DMS53 treated with DMSO at 0.1 percent for 48 hours (cell line): ENCODE measurements around the gene MAPKAPK2.
"Not testable (repeated sequence)": the region's sequence is repeated elsewhere in the genome, so short reads cannot be mapped to it uniquely, and the experiment has no call there.

ENCODE experiments used
- DNase-seq: peaks from one replicate; lab custom pipeline; 2025; ENCODE audit not compliant: unreplicated experiment; lab: John Stamatoyannopoulos, UW

Gene MAPKAPK2

DNA sequence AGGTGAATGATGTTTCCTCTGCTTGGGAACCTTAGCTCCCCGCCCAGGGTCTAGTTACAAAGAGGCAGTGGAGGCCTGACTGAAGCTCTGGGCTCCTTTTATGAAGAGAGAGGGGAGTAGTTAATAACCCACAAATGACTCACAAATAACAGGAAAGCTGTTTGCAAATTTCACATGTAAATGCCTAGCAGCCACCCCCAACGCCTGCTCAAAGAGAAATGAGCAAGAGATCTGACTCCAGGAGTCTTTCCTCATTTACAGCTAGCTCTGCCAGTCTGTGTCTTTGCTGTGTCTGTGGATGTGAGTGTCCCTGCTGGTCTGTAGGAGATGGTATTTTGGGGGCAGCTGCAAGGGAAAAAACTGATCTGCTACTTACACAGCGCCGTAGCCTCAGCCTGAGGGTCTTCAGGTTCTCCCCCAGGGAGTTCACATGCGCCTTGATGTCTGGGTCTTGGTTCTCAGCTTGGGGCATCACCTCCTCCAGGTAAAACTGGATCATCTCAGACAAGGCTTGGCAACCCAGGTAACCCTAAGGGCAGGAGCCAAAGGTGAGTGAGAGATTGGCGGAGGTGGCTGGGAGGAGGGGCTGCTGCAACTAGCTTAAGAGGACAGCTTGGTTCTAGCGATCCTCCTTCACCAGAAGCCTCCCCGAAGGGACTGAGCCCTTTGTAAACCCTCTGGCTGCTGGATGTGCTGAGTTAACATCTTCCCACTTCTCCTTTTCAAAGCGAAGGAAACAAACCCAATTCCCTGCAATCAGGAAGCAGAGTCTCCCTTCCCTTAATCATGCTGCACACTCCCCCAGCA lies 86.0 kb downstream of the MAPKAPK2 start, which contains the start of gene IL19:
TSS of gene IL19 (plus strand) at position 243 of the 807 bp plus-strand sequence. CDS start 65,890 bp downstream, outside the sequence.
- no peak for DNase-seq

DNA sequence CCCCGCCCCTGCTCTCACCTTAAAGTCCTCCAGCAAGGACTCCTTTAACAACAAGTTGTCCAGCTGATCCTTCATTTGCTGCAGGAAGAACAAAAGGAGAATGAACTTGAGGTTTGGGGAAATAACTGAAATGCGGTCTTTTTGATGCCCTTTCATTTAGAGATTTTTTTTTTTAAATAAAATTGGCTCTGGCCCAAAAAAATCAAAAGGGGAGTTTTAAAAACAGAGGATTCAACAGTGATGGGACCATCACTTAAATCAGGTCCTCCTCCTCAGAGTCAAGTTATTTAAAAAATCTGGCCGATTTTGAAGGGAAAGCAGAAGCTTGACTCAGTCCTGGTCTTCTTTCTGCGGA lies 86.6 kb downstream of the MAPKAPK2 start:
- no peak for DNase-seq

GRCh38 chr1:206772243-206772937 lies 87.7 kb downstream of the MAPKAPK2 start, which contains the start of gene IL10:
Gene IL10 (minus strand): TSS chr1:206772494. CDS start chr1:206772435, 59 bp downstream.
- no peak for DNase-seq

GRCh38 chr1:206774093-206774492 lies 89.4 kb downstream of the MAPKAPK2 start:
- DNase-seq, result no peak

GRCh38 chr1:206776229-206776628 lies 91.5 kb downstream of the MAPKAPK2 start:
- DNase-seq, result no peak

- DNase-seq, result no peak
Measured at GRCh38 chr1:206778031-206778430, 93.3 kb downstream of the MAPKAPK2 start.

- not testable (repeated sequence) for DNase-seq
Measured at GRCh38 chr1:206778911-206779310, 94.2 kb downstream of the MAPKAPK2 start.

DNA sequence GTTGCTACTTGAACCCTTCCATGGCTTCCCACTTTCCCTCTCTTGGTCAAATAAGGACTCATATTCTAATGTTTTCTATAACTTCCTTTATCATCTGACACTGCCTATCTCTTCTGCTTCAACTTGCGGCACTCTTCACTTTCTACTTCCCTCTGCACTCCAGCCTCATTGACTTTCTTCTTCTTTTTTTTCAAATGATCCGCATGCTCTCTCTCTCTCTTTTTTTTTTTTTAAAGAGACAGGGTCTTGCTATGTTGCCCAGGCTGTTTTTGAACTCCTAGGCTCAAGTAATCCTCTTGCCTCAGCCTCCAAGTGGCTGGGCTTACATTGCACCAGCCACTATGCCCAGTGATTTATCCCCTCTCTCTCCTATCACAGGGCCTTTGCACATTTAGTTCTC lies 94.9 kb downstream of the MAPKAPK2 start:
- no peak for DNase-seq

GRCh38 chr1:206782448-206782847 lies 97.7 kb downstream of the MAPKAPK2 start:
- DNase-seq, result no peak

DNA sequence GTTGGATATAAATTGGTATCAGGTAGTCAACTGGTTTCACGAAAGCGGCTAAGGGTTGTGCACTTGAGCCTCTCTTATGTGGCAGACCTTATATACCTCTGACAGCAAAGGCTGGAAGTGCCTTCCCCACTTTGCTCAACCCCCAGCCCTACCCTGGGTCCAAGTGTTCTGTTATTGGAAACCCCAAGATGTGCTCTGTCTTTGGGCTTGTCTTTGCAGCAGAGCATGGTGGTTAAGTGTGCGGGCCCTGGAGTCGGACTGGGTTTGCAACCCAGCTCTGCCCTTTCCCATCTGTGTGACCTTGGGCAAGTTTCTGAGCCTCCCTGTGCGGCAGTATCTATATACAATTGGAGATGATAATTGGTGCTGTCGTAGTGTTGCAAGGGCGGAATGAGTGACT lies 98.8 kb downstream of the MAPKAPK2 start:
- DNase-seq, result no peak
